ENCODE measurements around the gene KCTD1.

- no peak for TF ChIP-seq CTCF (IDR thresholded peaks at IDR 0.05)
- TF ChIP-seq POLR2A (IDR thresholded peaks at IDR 0.05): no peak
These were observed 73.8 kb downstream of the KCTD1 start for GRCh38 chr18:26474542-26474941.
